KMS-11 (cell line): ENCODE data around the gene BMPR1A.

Experiments used
- H2AFZ ChIP-seq: fragments of 200-600 bp; sonication (generic); 2 replicates; pipeline ENCODE4 v1.6.1; 2016; ENCODE audit warnings: antibody characterized with exemption, mixed run types, low read depth
- H3K27ac ChIP-seq: fragments of 200-600 bp; sonication (generic); 2 replicates; pipeline ENCODE4 v1.6.1; 2016; ENCODE audit warnings: mild to moderate bottlenecking, mixed run types
- H3K27me3 ChIP-seq: fragments of 200-600 bp; sonication (generic); 2 replicates; pipeline ENCODE4 v1.6.1; 2017; ENCODE audit warnings: mild to moderate bottlenecking, low read depth, mixed run types, moderate library complexity; ENCODE audit not compliant: insufficient read depth
- H3K36me3 ChIP-seq: fragments of 200-600 bp; sonication (generic); 2 replicates; pipeline ENCODE4 v1.6.1; 2017; ENCODE audit warnings: mild to moderate bottlenecking, mixed run types; ENCODE audit not compliant: insufficient read depth
- H3K4me1 ChIP-seq: fragments of 200-600 bp; sonication (generic); 2 replicates; pipeline ENCODE4 v1.6.1; 2016; ENCODE audit warnings: mild to moderate bottlenecking, low read depth, mixed run types; ENCODE audit not compliant: poor library complexity, severe bottlenecking
- H3K4me2 ChIP-seq: fragments of 200-600 bp; sonication (generic); 2 replicates; pipeline ENCODE4 v1.7.0; 2016; ENCODE audit warnings: mild to moderate bottlenecking, mixed run types
- H3K4me3 ChIP-seq: fragments of 200-600 bp; sonication (generic); IDR thresholded peaks from 2 replicates; pipeline ENCODE4 v1.6.1; 2017; ENCODE audit warnings: low read depth, low read length, mixed read lengths; ENCODE audit not compliant: insufficient read depth
- H3K79me2 ChIP-seq: fragments of 200-600 bp; sonication (generic); 2 replicates; pipeline ENCODE4 v1.6.1; 2016; ENCODE audit warnings: low read depth, mixed run types; ENCODE audit not compliant: insufficient read depth
- H3K9ac ChIP-seq: fragments of 200-600 bp; sonication (generic); 2 replicates; pipeline ENCODE4 v1.6.1; 2016; ENCODE audit warnings: mild to moderate bottlenecking, mixed run types
- H4K20me1 ChIP-seq: fragments of 200-600 bp; sonication (generic); 2 replicates; pipeline ENCODE4 v1.6.1; 2016; ENCODE audit warnings: mild to moderate bottlenecking, mixed run types; ENCODE audit not compliant: insufficient read depth
- TF ChIP-seq, protein P1 (sequence below): fragments of 200-600 bp; sonication (generic); conservative IDR thresholded peaks from 2 replicates; pipeline ENCODE4 v1.6.1; 2017; ENCODE audit warnings: low read depth, mild to moderate bottlenecking, antibody characterized with exemption, low read length, moderate library complexity, mixed read lengths

BMPR1A gene

DNA sequence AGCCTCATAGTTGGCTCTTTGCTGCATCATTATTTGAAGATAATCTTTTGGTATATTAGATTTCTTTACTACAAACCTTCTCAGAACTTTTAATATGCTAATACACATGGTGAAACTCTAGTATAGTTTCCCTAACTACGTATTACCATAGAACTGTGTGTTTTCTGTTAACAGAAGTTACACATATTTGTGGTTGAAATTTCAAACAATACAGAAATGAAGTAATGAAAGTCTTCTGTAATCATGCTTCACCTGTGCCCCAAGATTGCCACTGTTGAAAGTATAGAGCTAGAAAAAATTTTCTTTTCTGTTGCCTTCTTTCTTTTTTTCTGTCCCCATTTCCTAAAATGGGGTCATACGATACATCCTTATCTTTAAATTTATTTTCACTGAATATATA is 9.1 kb downstream of the BMPR1A start:
- peaks cover 11% of the 10 kb centered on the region for H3K4me1 ChIP-seq
- H3K27me3 ChIP-seq: no peaks in the 10 kb centered on the region
- no peak overlapping the region for H3K4me3 ChIP-seq
- TF ChIP-seq, protein P1, sequence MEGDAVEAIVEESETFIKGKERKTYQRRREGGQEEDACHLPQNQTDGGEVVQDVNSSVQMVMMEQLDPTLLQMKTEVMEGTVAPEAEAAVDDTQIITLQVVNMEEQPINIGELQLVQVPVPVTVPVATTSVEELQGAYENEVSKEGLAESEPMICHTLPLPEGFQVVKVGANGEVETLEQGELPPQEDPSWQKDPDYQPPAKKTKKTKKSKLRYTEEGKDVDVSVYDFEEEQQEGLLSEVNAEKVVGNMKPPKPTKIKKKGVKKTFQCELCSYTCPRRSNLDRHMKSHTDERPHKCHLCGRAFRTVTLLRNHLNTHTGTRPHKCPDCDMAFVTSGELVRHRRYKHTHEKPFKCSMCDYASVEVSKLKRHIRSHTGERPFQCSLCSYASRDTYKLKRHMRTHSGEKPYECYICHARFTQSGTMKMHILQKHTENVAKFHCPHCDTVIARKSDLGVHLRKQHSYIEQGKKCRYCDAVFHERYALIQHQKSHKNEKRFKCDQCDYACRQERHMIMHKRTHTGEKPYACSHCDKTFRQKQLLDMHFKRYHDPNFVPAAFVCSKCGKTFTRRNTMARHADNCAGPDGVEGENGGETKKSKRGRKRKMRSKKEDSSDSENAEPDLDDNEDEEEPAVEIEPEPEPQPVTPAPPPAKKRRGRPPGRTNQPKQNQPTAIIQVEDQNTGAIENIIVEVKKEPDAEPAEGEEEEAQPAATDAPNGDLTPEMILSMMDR: no peak
- no peak overlapping the region; the same call in 1 of the 2 replicates for H3K4me2 ChIP-seq
- H3K27ac ChIP-seq: no peak overlapping the region
- H4K20me1 ChIP-seq: no peaks in the 10 kb centered on the region
- peaks cover 4% of the 10 kb centered on the region for H3K79me2 ChIP-seq
- H3K9ac ChIP-seq: no peak overlapping the region
- H3K36me3 ChIP-seq: no peaks in the 10 kb centered on the region
- no peak overlapping the region for H2AFZ ChIP-seq

DNA sequence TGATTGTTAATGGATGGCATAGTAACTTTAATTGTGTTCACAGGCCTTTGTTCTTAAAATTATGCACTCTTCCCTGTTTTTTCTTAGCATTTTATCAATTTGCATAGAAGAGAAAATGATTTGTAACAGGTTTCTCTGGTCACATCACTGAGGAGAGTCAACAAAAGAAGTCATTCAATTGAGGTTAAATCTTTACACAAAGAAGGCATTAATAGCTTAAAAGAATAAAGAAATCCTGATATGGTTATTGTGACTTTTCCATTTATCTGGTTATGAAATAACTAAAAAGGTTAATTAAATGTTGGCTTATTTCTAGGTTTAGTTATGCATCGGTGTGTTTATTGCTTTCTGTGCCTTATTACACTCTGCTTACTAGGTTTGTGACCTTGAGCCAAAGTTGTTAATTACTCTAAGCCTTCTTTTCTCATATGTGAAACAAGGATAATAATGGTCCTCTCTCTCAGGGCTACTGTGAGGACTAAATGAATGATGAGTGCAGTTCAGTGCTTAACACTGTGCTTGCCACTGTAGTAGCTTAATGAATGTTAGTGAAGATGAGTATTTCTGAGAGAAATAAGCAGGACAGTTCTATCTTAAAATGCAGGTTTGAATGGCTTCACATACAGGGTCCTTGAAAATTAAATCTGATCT is 12.1 kb downstream of the BMPR1A start:
- H3K79me2 ChIP-seq: no peaks in the 10 kb centered on the region; the same call in 1 of the 2 replicates
- H3K9ac ChIP-seq: no peak overlapping the region
- peaks cover 11% of the 10 kb centered on the region for H3K4me1 ChIP-seq

DNA sequence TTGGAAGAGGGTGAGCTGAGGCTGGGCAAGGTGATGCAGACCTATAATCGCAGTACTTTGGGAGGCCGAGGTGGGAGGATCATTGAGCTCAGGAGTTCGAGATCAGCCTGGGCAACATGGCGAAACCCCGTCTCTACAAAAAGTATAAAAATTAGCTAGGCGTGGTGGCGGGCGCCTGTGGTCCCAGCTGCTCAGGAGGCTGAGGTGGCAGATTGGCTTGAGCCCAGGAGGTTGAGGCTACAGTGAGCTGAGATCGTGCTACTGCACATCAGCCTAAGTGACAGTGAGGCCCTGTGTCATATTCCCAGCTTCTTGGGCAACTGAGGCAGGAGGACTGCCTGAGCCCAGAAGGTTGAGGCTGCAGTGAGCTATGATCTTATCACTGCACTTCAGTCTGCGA is 13.6 kb downstream of the BMPR1A start:
- no peaks in the 10 kb centered on the region; the same call in 1 of the 2 replicates for H3K79me2 ChIP-seq

More for the DNA sequence above, 12.1 kb downstream of the BMPR1A start:
- Histone ChIP-seq H3K36me3 (no peaks in the 10 kb centered on the region), H3K27me3 (no peaks in the 10 kb centered on the region), H3K27ac (no peak overlapping the region), H3K4me2 (no peak overlapping the region), H4K20me1 (no peaks in the 10 kb centered on the region), H3K4me3 (no peak overlapping the region), H2AFZ (no peak overlapping the region)
- TF ChIP-seq, protein P1: no peak

DNA sequence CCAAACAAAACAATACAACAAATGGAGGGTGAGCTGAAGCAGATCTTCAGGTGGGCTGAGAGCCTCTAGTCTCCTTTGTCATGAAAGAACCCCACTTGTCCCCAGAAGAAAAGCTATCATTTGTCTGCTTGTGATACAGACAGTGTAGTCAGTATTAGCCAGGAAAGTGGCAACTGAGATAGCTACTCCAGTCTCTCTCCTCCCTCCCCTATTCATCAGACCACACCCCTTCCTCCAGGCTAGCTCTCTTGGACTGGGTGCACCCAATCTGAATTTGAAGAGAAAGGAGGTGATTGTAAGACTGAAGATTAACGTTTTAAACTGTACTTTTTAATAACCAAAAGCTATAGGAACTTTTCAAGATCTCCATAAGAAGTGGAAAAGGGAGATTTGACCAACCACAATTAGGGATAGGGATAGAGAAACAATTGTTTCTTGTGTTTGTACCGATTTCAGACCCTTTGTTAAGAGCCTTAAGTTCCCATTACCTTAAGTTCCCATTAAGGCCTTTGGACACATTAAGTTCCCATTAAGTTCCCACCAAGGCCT is 14.1 kb downstream of the BMPR1A start:
- no peak overlapping the region for H3K4me3 ChIP-seq
- H3K27ac ChIP-seq: no peak overlapping the region
- no peaks in the 10 kb centered on the region for H3K27me3 ChIP-seq
- no peaks in the 10 kb centered on the region; the same call in 1 of the 2 replicates for H3K79me2 ChIP-seq
- no peak overlapping the region for H3K9ac ChIP-seq
- TF ChIP-seq, protein P1: no peak
- H2AFZ ChIP-seq: no peak overlapping the region
- no peaks in the 10 kb centered on the region for H4K20me1 ChIP-seq
- no peaks in the 10 kb centered on the region for H3K36me3 ChIP-seq
- H3K4me2 ChIP-seq: no peak overlapping the region
- H3K4me1 ChIP-seq: peaks cover 7% of the 10 kb centered on the region

More for the DNA sequence above, 13.6 kb downstream of the BMPR1A start:
- H3K27me3 ChIP-seq: no peaks in the 10 kb centered on the region
- no peaks in the 10 kb centered on the region for H3K36me3 ChIP-seq
- TF ChIP-seq, protein P1: no peak
- no peak overlapping the region for H3K4me2 ChIP-seq
- no peak overlapping the region for H3K27ac ChIP-seq
- H4K20me1 ChIP-seq: no peaks in the 10 kb centered on the region
- H3K4me1 ChIP-seq: peaks cover 11% of the 10 kb centered on the region
- H3K4me3 ChIP-seq: no peak overlapping the region
- H3K9ac ChIP-seq: no peak overlapping the region
- H2AFZ ChIP-seq: no peak overlapping the region
